ENCODE measurements around the gene TAF1A. TPM values are rescaled to one million over a fixed set of nuclear protein-coding genes. Genes with fewer than 3 reads are reported as not detected.

Gene TAF1A
- total RNA-seq, 2 donors from 2014 or later: 2.0 to 2.8 TPM

DNA sequence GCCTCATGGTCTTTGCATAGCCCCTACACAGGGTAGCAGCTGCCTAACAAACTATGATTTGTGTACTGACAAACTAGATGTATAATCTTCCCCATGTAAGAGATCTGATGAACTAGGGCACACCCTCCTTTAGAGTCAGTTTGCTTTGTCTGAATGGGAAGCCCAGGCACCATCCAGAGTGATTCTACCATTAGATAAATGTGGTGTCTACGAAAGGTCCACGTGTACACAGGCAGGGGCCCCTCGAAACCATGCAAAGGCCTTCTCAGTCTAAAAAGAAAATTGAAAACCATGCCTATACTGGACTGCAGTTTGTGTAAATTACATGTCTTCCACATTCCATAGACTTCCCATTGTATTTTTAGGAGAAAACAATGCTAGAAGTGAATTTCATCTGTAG lies 60.6 kb downstream of the TAF1A start:
- Histone ChIP-seq H3K36me3 (no peaks in the 10 kb centered on the region), H3K9me3 (no peaks in the 10 kb centered on the region), H3K27ac (no peak overlapping the region), H3K4me3 (no peak overlapping the region), H3K27me3 (replicated peaks; ENCODE audit: insufficient read depth) (no peaks in the 10 kb centered on the region), H3K4me1 (ENCODE audit: control insufficient read depth in 1 of 2, low read depth in 2 of 2) (no peaks in the 10 kb centered on the region)
- TF ChIP-seq, protein P1, sequence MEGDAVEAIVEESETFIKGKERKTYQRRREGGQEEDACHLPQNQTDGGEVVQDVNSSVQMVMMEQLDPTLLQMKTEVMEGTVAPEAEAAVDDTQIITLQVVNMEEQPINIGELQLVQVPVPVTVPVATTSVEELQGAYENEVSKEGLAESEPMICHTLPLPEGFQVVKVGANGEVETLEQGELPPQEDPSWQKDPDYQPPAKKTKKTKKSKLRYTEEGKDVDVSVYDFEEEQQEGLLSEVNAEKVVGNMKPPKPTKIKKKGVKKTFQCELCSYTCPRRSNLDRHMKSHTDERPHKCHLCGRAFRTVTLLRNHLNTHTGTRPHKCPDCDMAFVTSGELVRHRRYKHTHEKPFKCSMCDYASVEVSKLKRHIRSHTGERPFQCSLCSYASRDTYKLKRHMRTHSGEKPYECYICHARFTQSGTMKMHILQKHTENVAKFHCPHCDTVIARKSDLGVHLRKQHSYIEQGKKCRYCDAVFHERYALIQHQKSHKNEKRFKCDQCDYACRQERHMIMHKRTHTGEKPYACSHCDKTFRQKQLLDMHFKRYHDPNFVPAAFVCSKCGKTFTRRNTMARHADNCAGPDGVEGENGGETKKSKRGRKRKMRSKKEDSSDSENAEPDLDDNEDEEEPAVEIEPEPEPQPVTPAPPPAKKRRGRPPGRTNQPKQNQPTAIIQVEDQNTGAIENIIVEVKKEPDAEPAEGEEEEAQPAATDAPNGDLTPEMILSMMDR (IDR thresholded peaks at IDR 0.05): no peak
- no peak for DNase-seq (ENCODE audit: low spot score)
- ATAC-seq (ENCODE audit: insufficient number of reproducible peaks, low FRiP score, low read depth): no peak

DNA sequence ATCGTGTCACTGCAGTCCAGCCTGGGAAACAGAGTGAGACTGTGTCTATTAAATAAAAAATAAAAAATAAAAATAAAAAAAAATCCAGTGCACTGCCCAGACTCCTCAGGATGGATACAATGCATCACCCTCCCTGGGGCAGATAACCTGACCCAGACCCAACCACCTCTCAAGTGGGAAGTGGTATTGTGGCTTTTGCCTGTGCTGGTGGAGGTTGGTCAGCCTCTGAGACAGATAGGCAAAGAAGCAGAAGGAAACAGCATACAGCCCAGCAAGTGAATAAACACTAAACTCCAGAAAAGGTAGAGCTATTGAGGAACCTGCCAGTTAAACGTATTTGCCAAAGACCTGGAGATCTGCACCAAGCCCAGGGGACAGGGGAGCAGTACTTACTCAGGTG lies 63.8 kb downstream of the TAF1A start:
- no peak for ATAC-seq (ENCODE audit: insufficient number of reproducible peaks, low FRiP score, low read depth)
- TF ChIP-seq, protein P1 (IDR thresholded peaks at IDR 0.05): no peak
- no peaks in the 10 kb centered on the region for H3K36me3 ChIP-seq

DNA sequence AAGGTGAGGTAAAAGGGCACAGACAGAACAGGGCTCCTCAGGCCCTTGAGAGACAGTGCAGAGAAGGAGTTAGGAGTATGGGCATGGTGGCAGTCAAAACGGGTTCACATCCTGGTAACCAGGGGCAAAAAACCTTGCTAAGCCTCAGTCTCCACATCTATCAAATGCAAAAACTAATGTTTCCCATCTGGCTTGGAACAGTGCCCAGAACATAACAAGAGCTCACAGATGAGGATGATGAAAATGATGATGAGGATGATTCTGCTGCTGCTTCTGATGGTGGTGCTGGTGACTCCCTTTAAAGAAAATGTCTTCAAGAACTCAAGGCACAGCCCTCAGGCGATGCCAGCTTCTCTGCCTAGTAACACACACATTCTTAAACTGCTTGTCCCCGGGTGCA lies 65.9 kb downstream of the TAF1A start:
- no peaks in the 10 kb centered on the region for H3K9me3 ChIP-seq
- TF ChIP-seq, protein P1 (IDR thresholded peaks at IDR 0.05): no peak
- no peak overlapping the region for H3K4me3 ChIP-seq
- DNase-seq (ENCODE audit: low spot score) (no peak), ATAC-seq (ENCODE audit: insufficient number of reproducible peaks, low FRiP score, low read depth) (no peak)
- no peak overlapping the region for H3K27ac ChIP-seq
- no peaks in the 10 kb centered on the region for H3K27me3 ChIP-seq (replicated peaks; ENCODE audit: insufficient read depth)
- H3K36me3 ChIP-seq: no peaks in the 10 kb centered on the region
- no peaks in the 10 kb centered on the region for H3K4me1 ChIP-seq (ENCODE audit: control insufficient read depth in 1 of 2, low read depth in 2 of 2)

More for the DNA sequence above, 63.8 kb downstream of the TAF1A start:
- no peak overlapping the region for H3K4me3 ChIP-seq
- no peaks in the 10 kb centered on the region for H3K9me3 ChIP-seq
- no peaks in the 10 kb centered on the region for H3K27me3 ChIP-seq (replicated peaks; ENCODE audit: insufficient read depth)
- H3K4me1 ChIP-seq (ENCODE audit: control insufficient read depth in 1 of 2, low read depth in 2 of 2): no peaks in the 10 kb centered on the region
- no peak overlapping the region for H3K27ac ChIP-seq
- no peak for DNase-seq (ENCODE audit: low spot score)

DNA sequence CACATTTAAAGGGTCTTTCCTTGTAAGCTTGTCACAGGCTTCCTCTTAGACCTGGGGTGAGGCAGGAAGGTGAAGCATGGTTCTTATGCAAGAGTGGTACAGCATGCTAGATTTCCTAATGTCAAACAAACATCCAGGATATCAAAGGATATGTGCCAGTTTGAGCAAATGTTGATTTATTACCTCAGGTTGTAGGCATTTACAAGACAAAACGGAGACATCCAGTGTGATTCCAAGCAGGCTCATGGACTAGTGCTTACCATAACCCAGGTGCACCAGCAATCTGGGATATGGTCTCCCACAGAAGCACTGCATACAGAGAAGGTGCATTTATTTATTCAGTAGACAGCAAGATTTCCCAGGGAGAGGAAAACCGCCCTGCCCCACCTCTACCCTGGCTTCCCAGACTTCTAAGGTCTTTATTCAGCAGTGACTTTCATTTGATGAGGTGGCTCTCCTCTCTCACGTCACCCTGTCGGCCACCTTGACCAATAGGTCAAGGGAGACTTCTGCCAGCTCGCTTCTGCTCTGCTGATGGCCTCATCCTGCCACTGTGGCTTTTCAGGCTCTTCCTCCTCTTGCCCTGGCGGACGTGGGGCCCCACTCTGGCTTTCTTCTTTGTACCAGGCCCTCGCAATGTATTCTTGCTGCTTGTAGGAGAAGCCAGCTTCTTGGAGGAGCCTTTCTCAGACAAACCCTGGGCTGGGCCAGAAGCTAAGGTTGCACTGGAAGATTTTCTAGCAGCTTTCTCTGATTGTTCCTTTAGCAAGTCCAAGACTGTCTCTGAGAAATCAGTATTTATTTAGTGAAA lies 67.4 kb downstream of the TAF1A start:
- H3K27me3 ChIP-seq (replicated peaks; ENCODE audit: insufficient read depth): no peaks in the 10 kb centered on the region
- DNase-seq (ENCODE audit: low spot score): no peak

DNA sequence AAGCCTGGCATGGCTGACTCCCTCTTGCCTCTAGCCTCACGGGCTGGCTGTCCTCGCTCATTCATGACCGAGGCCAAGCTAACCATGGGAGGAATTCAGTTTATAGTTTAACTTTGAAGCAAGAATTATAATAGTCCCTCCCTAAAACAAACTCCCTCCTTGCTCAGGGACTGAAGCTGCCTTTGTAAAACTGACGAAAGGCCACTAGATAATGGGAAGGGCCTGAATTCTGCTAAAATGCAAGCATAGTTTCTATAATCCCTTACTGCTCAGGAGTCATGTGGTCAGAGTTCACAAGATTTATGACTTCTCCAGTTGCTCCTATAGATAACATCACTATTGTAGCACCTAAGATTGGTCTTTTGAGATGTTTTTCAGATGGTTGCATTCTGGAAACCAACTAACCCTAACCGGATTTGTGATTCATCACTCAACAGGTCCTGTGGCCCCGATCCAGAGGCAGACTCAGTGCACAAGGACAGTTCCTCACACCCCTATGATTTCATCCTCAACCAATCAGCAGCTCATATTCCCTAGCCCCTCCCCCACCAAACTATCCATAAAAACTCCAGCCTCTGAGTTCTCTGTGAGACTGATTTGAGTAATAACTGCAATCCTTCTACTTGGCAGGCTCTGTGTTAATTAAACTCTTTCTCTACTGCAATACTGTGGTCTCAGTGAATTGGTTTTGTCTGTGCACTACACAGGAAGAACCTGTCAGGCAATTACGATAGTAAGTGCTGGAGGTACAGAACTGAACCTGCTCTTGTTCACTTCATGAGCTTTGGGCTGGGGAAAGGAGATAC lies 68.2 kb downstream of the TAF1A start:
- no peak overlapping the region for H3K27ac ChIP-seq
- H3K4me1 ChIP-seq (ENCODE audit: control insufficient read depth in 1 of 2, low read depth in 2 of 2): no peaks in the 10 kb centered on the region
- H3K27me3 ChIP-seq (replicated peaks; ENCODE audit: insufficient read depth): no peaks in the 10 kb centered on the region
- no peaks in the 10 kb centered on the region for H3K36me3 ChIP-seq
- ATAC-seq (ENCODE audit: insufficient number of reproducible peaks, low FRiP score, low read depth) (peak; percentile 36), DNase-seq (ENCODE audit: low spot score) (no peak)
- TF ChIP-seq, protein P1 (IDR thresholded peaks at IDR 0.05): no peak
- no peak overlapping the region for H3K4me3 ChIP-seq
- no peaks in the 10 kb centered on the region for H3K9me3 ChIP-seq

More for the DNA sequence above, 67.4 kb downstream of the TAF1A start:
- no peaks in the 10 kb centered on the region for H3K4me1 ChIP-seq (ENCODE audit: control insufficient read depth in 1 of 2, low read depth in 2 of 2)
- ATAC-seq (ENCODE audit: insufficient number of reproducible peaks, low FRiP score, low read depth): no peak
- H3K27ac ChIP-seq: no peak overlapping the region
- TF ChIP-seq, protein P1 (IDR thresholded peaks at IDR 0.05): no peak
- H3K36me3 ChIP-seq: no peaks in the 10 kb centered on the region
- H3K9me3 ChIP-seq: no peaks in the 10 kb centered on the region
- H3K4me3 ChIP-seq: no peak overlapping the region
